Tibial nerve (tissue), 4 donors: Measurements from ENCODE around the gene PRRC2B. TPM values are rescaled to one million over a fixed set of nuclear protein-coding genes. Genes with fewer than 3 reads are reported as not detected.

Experiments
- DNase-seq, 2 donors: peaks; one replicate each; pipeline ENCODE4 v3.0.0-alpha.2; 2019; ENCODE audit warnings: low spot score in 2 of 2
- H3K27ac ChIP-seq, 4 donors: fragments of 200-600 bp; sonication (generic) in 3 of 4; one replicate each; pipeline ENCODE4 v1.5.1; 2017 to 2019; ENCODE audit warnings: mild to moderate bottlenecking in 1 of 4
- H3K27me3 ChIP-seq, 2 donors: fragments of 200-600 bp; sonication (generic) in 1 of 2; one replicate each; pipeline versions ENCODE4 v1.5.1 to v1.6.0; 2017 to 2019
- H3K36me3 ChIP-seq, 3 donors: fragments of 200-600 bp; sonication (generic); one replicate each; pipeline ENCODE4 v1.5.1; 2018 to 2019
- H3K4me1 ChIP-seq, 4 donors: fragments of 200-600 bp; sonication (generic) in 3 of 4; one replicate each; pipeline ENCODE4 v1.5.1; 2017 to 2019
- H3K4me3 ChIP-seq, 4 donors: fragments of 200-600 bp; sonication (generic) in 3 of 4; one replicate each; pipeline ENCODE4 v1.5.1; 2017 to 2019; ENCODE audit warnings: mild to moderate bottlenecking in 1 of 4, moderate library complexity in 1 of 4
- H3K9me3 ChIP-seq, 4 donors: fragments of 200-600 bp; sonication (generic) in 3 of 4; one replicate each; pipeline ENCODE4 v1.5.1; 2017 to 2019
- EP300 ChIP-seq, 2 donors: sonication (generic); formaldehyde crosslinking; IDR thresholded peaks; one replicate each; pipeline ENCODE4 v1.6.1; 2017; ENCODE audit warnings: antibody characterized with exemption in 2 of 2, mild to moderate bottlenecking in 1 of 2
- POLR2A ChIP-seq, 2 donors: fragments of 450-650 bp; IDR thresholded peaks; one replicate each; pipeline ENCODE4 v1.6.1; 2017; ENCODE audit warnings: antibody characterized with exemption in 2 of 2, mild to moderate bottlenecking in 2 of 2, moderate library complexity in 2 of 2
- WGBS, 2 donors: methylation state at CpG; one replicate each; pipeline ENCODE4 v1.1.5; 2018; 5-methylcytosine and 5-hydroxymethylcytosine counted together
- total RNA-seq, 4 donors: library from RNA; depleted of rRNA; stranded (reverse); fragments of >200 nt; gene quantifications; one replicate each; pipeline ENCODE4 v1.1.0, GENCODE V29; 2016
- TF ChIP-seq, protein P1 (sequence below), 5 experiments: fragments of 200-600 bp in 3 of 5; fragments of 450-650 bp in 2 of 5; sonication (generic) in 3 of 5; IDR thresholded peaks; one replicate each; pipeline ENCODE4 v1.5.1; 2016 to 2019; ENCODE audit warnings: antibody characterized with exemption in 5 of 5, mild to moderate bottlenecking in 3 of 5, moderate library complexity in 2 of 5

The PRRC2B gene
- total RNA-seq, 4 donors from 2014 or later: 94.8 to 236 (median 174) TPM

GRCh38 chr9:131436865-131437271 lies 43.0 kb downstream of the PRRC2B start:
- no peak overlapping the region for H3K27ac ChIP-seq
- TF ChIP-seq, protein P1, sequence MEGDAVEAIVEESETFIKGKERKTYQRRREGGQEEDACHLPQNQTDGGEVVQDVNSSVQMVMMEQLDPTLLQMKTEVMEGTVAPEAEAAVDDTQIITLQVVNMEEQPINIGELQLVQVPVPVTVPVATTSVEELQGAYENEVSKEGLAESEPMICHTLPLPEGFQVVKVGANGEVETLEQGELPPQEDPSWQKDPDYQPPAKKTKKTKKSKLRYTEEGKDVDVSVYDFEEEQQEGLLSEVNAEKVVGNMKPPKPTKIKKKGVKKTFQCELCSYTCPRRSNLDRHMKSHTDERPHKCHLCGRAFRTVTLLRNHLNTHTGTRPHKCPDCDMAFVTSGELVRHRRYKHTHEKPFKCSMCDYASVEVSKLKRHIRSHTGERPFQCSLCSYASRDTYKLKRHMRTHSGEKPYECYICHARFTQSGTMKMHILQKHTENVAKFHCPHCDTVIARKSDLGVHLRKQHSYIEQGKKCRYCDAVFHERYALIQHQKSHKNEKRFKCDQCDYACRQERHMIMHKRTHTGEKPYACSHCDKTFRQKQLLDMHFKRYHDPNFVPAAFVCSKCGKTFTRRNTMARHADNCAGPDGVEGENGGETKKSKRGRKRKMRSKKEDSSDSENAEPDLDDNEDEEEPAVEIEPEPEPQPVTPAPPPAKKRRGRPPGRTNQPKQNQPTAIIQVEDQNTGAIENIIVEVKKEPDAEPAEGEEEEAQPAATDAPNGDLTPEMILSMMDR (IDR thresholded peaks at IDR 0.05): no peak
- TF ChIP-seq POLR2A (IDR thresholded peaks at IDR 0.05) (no peak), EP300 (IDR thresholded peaks at IDR 0.05) (no peak)
- peaks cover 0 to 39% (median 2%) of the 10 kb centered on the region in 4 donors for H3K4me1 ChIP-seq
- H3K36me3 ChIP-seq: peaks cover 0 to 90% (median 30%) of the 10 kb centered on the region in 3 donors
- WGBS, 2 donors: 76 to 79% methylated on average over 8 of the region's 8 CpGs
- no peak overlapping the region for H3K4me3 ChIP-seq
- no peaks in the 10 kb centered on the region for H3K27me3 ChIP-seq
- DNase-seq: no peak
- no peaks in the 10 kb centered on the region for H3K9me3 ChIP-seq

- H3K36me3 ChIP-seq: peaks cover 0 to 90% (median 18%) of the 10 kb centered on the region in 3 donors
- H3K27me3 ChIP-seq: no peaks in the 10 kb centered on the region
- H3K4me3 ChIP-seq: no peak overlapping the region
- TF ChIP-seq POLR2A (IDR thresholded peaks at IDR 0.05): no peak
- no peak for TF ChIP-seq EP300 (IDR thresholded peaks at IDR 0.05)
- TF ChIP-seq, protein P1 (IDR thresholded peaks at IDR 0.05): no peak
- H3K9me3 ChIP-seq: no peaks in the 10 kb centered on the region
- 88 to 93% methylated on average over 7 of the region's 7 CpGs for WGBS, 2 donors
- peaks cover 0 to 34% (median 2%) of the 10 kb centered on the region in 4 donors for H3K4me1 ChIP-seq
- DNase-seq: no peak
- H3K27ac ChIP-seq: no peak overlapping the region
Observed at GRCh38 chr9:131438190-131438589, 44.3 kb downstream of the PRRC2B start.

- no peak for DNase-seq
- H3K4me3 ChIP-seq: no peak overlapping the region
- H3K36me3 ChIP-seq: peaks cover 0 to 91% (median 19%) of the 10 kb centered on the region in 3 donors
- H3K4me1 ChIP-seq: peaks cover 0 to 30% (median 2%) of the 10 kb centered on the region in 4 donors
- WGBS, 2 donors: 70 to 78% methylated on average over 4 of the region's 4 CpGs
- no peaks in the 10 kb centered on the region for H3K27me3 ChIP-seq
- H3K27ac ChIP-seq: no peak overlapping the region
- TF ChIP-seq POLR2A (IDR thresholded peaks at IDR 0.05): no peak
- TF ChIP-seq, protein P1 (IDR thresholded peaks at IDR 0.05): no peak
- no peak for TF ChIP-seq EP300 (IDR thresholded peaks at IDR 0.05)
- no peaks in the 10 kb centered on the region for H3K9me3 ChIP-seq
Observed at GRCh38 chr9:131439224-131439623, 45.3 kb downstream of the PRRC2B start.

GRCh38 chr9:131441441-131441840 lies 47.6 kb downstream of the PRRC2B start:
- Histone ChIP-seq H3K27ac (no peak overlapping the region), H3K9me3 (no peaks in the 10 kb centered on the region), H3K4me1 (peaks cover 0 to 14% (median 0%) of the 10 kb centered on the region in 4 donors), H3K4me3 (no peak overlapping the region), H3K36me3 (peaks cover 5 to 100% (median 33%) of the 10 kb centered on the region in 3 donors), H3K27me3 (no peaks in the 10 kb centered on the region)
- TF ChIP-seq, protein P1 (IDR thresholded peaks at IDR 0.05): no peak
- TF ChIP-seq POLR2A (IDR thresholded peaks at IDR 0.05) (no peak), EP300 (IDR thresholded peaks at IDR 0.05) (no peak)
- WGBS, 2 donors: 59 to 77% methylated on average over 2 of the region's 2 CpGs
- DNase-seq: no peak

DNA sequence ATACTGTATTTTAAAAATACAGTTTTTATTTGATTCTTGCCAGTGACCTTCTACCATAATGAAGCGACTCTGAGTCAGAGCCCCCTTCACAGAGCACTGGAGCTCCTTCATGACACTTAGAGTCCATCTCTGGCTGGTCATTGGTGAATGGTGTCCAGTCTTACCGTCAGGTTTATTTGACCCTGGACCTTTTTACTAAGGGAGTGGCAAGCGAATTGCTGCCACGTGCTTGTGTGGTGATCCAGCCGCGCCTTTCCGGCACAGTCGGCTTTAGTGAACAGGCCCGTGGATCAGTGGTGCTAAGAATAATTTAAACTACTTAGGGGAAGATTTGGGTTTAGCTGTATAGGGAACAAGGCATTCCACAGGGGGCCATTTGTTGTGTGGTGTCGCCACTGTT lies 48.5 kb downstream of the PRRC2B start:
- DNase-seq: no peak
- Histone ChIP-seq H3K27ac (no peak overlapping the region), H3K4me3 (no peak overlapping the region), H3K9me3 (no peaks in the 10 kb centered on the region), H3K36me3 (peaks cover 5 to 100% (median 37%) of the 10 kb centered on the region in 3 donors), H3K4me1 (peaks cover 0 to 7% (median 0%) of the 10 kb centered on the region in 4 donors), H3K27me3 (no peaks in the 10 kb centered on the region)
- WGBS, 2 donors: 71 to 80% methylated on average over 10 of the region's 10 CpGs
- TF ChIP-seq EP300 (IDR thresholded peaks at IDR 0.05) (no peak), POLR2A (IDR thresholded peaks at IDR 0.05) (no peak)
- TF ChIP-seq, protein P1 (IDR thresholded peaks at IDR 0.05): no peak
